Lung (tissue), 12 donors: ENCODE data around the gene SSBP3. TPM values are rescaled to one million over a fixed set of nuclear protein-coding genes. Genes with fewer than 3 reads are reported as not detected.

Source experiments
- ATAC-seq: fragments of 200-7000 bp; cut with Tn5 transposase; one replicate; pipeline ENCODE4 v1.9.1; 2020; ENCODE audit warnings: moderate number of reproducible peaks; ENCODE audit not compliant: insufficient read depth, low FRiP score
- DNase-seq, 3 donors: peaks; one replicate each; pipeline ENCODE4 v3.0.0-alpha.2; 2013 to 2017
- H3K27ac ChIP-seq, 2 donors: one replicate each; pipeline ENCODE4 v1.5.1; 2013; ENCODE audit warnings: mild to moderate bottlenecking in 2 of 2, moderate library complexity in 2 of 2, control low read depth in 1 of 2, inconsistent platforms in 1 of 2, low read depth in 1 of 2, low read length in 1 of 2
- H3K27me3 ChIP-seq, 3 donors: one replicate each; pipeline ENCODE4 v1.5.1; 2013; ENCODE audit warnings: low read length in 2 of 3; ENCODE audit not compliant: control insufficient read depth in 3 of 3, insufficient read depth in 3 of 3
- H3K36me3 ChIP-seq, 4 donors: one replicate each; pipeline ENCODE4 v1.5.1; 2013; ENCODE audit warnings: low read length in 4 of 4, mild to moderate bottlenecking in 1 of 4, moderate library complexity in 1 of 4; ENCODE audit not compliant: control insufficient read depth in 4 of 4, insufficient read depth in 4 of 4
- H3K4me1 ChIP-seq, 5 donors: one replicate each; pipeline ENCODE4 v1.5.1; 2013; ENCODE audit warnings: low read length in 5 of 5, mild to moderate bottlenecking in 2 of 5, moderate library complexity in 1 of 5; ENCODE audit not compliant: control insufficient read depth in 5 of 5, insufficient read depth in 5 of 5
- H3K4me3 ChIP-seq: one replicate; pipeline ENCODE4 v1.5.1; 2013; ENCODE audit warnings: mild to moderate bottlenecking, control low read depth, moderate library complexity
- H3K9ac ChIP-seq, 2 donors: one replicate each; pipeline ENCODE4 v1.5.1; 2013; ENCODE audit warnings: low read length in 2 of 2, control low read depth in 1 of 2; ENCODE audit not compliant: insufficient read depth in 1 of 2
- H3K9me3 ChIP-seq, 4 donors: one replicate each; pipeline ENCODE4 v1.5.1; 2013; ENCODE audit warnings: low read length in 3 of 4, mild to moderate bottlenecking in 1 of 4, moderate library complexity in 1 of 4; ENCODE audit not compliant: control insufficient read depth in 4 of 4, insufficient read depth in 3 of 4
- WGBS, 2 donors: extraction: QIAGEN DNeasy Blood & Tissue Kit; methylation state at CpG; one replicate each; pipeline ENCODE4 v1.1.7; 2013; 5-methylcytosine and 5-hydroxymethylcytosine counted together
- polyA plus RNA-seq, 2 donors: library from polyadenylated mRNA; stranded (reverse); fragments of 200-250 nt; gene quantifications; one replicate each; pipeline ENCODE4 v1.2.1, GENCODE V29; 2013
- total RNA-seq, 2 donors: library from RNA; depleted of rRNA in 1 of 2; stranded (reverse); fragments of >200 nt in 1 of 2; gene quantifications; one replicate each; pipeline ENCODE4 v1.2.1, GENCODE V29; 2014 to 2021
- TF ChIP-seq, protein P1 (sequence below): IDR thresholded peaks from 2 replicates; pipeline ENCODE4 v1.5.1; 2012; ENCODE audit warnings: mild to moderate bottlenecking; ENCODE audit errors: control extremely low read depth, extremely low read depth
- donor health status: control.
- donor health status: control.
- donor health status: Bipolar disorder and iron deficiency.
- donor health status: healthy.
- donor health status: DM: yes; HTN: yes; CAD: no.

Gene SSBP3
- total and polyA plus RNA-seq, 4 donors, result 15.9 to 47.8 (median 34.8) TPM

DNA sequence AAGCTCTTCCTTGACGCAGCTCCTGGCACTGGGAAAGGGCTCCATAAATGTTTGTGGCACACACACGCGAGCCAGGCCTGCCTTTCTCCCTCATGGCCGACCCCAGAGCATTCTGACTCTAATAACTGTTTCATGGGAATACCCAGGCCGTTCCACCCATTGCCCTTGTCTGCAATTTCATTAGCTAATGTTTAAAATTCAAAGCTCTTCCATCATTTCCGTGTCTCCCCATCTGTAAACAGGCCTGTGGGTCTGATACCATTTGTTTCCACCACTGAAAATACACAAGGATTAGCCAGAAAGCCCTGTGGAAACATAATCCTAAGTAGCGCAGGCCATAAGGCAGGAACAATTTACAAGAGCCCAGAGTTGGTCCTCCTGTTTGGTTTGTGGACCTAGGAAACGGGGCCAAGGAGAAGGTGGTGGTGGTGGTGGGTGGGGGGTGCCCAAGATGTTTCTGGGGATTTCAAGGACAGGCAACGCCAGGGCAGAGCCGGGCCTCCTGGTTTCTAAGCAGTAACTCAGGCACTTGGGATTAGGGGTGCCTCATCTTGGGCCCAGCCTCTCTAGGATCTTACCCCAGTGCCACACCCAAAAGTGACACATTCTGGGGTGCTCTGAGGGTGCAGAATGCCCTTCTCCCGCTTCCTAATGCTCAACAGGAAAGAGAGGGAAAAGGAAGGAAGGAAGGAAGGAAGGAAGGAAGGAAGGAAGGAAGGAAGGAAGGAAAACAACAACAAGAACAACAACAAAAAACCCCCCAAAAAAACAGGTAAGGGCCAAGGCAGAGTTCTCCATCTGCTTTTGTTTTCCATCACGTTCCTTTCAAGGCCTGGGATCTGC is 79.4 kb downstream of the SSBP3 start:
- Histone ChIP-seq H3K9ac (peak overlapping the region in 1 of 2 donors; percentile 51), H3K36me3 (peaks cover 0 to 5% (median 0%) of the 10 kb centered on the region in 4 donors), H3K4me1 (peaks cover 32 to 100% (median 52%) of the 10 kb centered on the region in 5 donors), H3K27me3 (no peaks in the 10 kb centered on the region), H3K4me3 (no peak overlapping the region), H3K27ac (peak overlapping the region in 1 of 2 donors; percentile 86), H3K9me3 (no peaks in the 10 kb centered on the region)
- no peak for ATAC-seq
- TF ChIP-seq, protein P1, sequence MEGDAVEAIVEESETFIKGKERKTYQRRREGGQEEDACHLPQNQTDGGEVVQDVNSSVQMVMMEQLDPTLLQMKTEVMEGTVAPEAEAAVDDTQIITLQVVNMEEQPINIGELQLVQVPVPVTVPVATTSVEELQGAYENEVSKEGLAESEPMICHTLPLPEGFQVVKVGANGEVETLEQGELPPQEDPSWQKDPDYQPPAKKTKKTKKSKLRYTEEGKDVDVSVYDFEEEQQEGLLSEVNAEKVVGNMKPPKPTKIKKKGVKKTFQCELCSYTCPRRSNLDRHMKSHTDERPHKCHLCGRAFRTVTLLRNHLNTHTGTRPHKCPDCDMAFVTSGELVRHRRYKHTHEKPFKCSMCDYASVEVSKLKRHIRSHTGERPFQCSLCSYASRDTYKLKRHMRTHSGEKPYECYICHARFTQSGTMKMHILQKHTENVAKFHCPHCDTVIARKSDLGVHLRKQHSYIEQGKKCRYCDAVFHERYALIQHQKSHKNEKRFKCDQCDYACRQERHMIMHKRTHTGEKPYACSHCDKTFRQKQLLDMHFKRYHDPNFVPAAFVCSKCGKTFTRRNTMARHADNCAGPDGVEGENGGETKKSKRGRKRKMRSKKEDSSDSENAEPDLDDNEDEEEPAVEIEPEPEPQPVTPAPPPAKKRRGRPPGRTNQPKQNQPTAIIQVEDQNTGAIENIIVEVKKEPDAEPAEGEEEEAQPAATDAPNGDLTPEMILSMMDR, result no peak
- 70 to 83% methylated on average over 12 of the region's 12 CpGs for WGBS, 2 donors
- peak in 1 of 3 donors; percentile 41 for DNase-seq

GRCh38 chr1:54325703-54326461 is 80.3 kb downstream of the SSBP3 start:
- Histone ChIP-seq H3K4me3 (no peak overlapping the region), H3K9me3 (no peaks in the 10 kb centered on the region), H3K36me3 (peaks cover 0 to 5% (median 0%) of the 10 kb centered on the region in 4 donors), H3K9ac (no peak overlapping the region), H3K4me1 (peaks cover 32 to 94% (median 43%) of the 10 kb centered on the region in 5 donors), H3K27me3 (no peaks in the 10 kb centered on the region), H3K27ac (peak overlapping the region in 1 of 2 donors; percentile 86)
- WGBS, 2 donors, result 78 to 83% methylated on average over 20 of the region's 20 CpGs
- ATAC-seq, result no peak
- TF ChIP-seq, protein P1, result no peak
- no peak for DNase-seq

GRCh38 chr1:54325284-54325683 is 80.9 kb downstream of the SSBP3 start:
- TF ChIP-seq, protein P1, result no peak
- Histone ChIP-seq H3K27me3 (no peaks in the 10 kb centered on the region), H3K4me3 (no peak overlapping the region), H3K27ac (peak overlapping the region in 1 of 2 donors; percentile 77), H3K9ac (peak overlapping the region; percentile 19 to 69), H3K4me1 (peaks cover 32 to 88% (median 43%) of the 10 kb centered on the region in 5 donors), H3K9me3 (no peaks in the 10 kb centered on the region), H3K36me3 (peaks cover 0 to 5% (median 0%) of the 10 kb centered on the region in 4 donors)
- 77 to 79% methylated on average over 2 of the region's 2 CpGs for WGBS, 2 donors
- DNase-seq (no peak), ATAC-seq (no peak)
